GM12865 (cell line): ENCODE data around the gene UBE2Z.
"Not testable (repeated sequence)": the region's sequence is repeated elsewhere in the genome, so short reads cannot be mapped to it uniquely, and the experiment has no call there.

Source experiments
- DNase-seq: peaks from one replicate; pipeline ENCODE4 v3.0.0; 2010; ENCODE audit warnings: low read depth
- H3K4me3 ChIP-seq: 2 replicates; pipeline ENCODE4 v1.5.1; 2011; ENCODE audit warnings: mild to moderate bottlenecking, low read depth, low read length, control low read depth
- TF ChIP-seq, protein P1 (sequence below): IDR thresholded peaks from 2 replicates; pipeline ENCODE4 v1.5.1; 2011; ENCODE audit warnings: low read length, control low read depth, low read depth, inconsistent platforms; ENCODE audit not compliant: insufficient read depth; ENCODE audit errors: missing control alignments

The UBE2Z gene

GRCh38 chr17:48930435-48930873 is 22.2 kb downstream of the UBE2Z start:
- no peak for DNase-seq
- H3K4me3 ChIP-seq = no peak overlapping the region
- TF ChIP-seq, protein P1, sequence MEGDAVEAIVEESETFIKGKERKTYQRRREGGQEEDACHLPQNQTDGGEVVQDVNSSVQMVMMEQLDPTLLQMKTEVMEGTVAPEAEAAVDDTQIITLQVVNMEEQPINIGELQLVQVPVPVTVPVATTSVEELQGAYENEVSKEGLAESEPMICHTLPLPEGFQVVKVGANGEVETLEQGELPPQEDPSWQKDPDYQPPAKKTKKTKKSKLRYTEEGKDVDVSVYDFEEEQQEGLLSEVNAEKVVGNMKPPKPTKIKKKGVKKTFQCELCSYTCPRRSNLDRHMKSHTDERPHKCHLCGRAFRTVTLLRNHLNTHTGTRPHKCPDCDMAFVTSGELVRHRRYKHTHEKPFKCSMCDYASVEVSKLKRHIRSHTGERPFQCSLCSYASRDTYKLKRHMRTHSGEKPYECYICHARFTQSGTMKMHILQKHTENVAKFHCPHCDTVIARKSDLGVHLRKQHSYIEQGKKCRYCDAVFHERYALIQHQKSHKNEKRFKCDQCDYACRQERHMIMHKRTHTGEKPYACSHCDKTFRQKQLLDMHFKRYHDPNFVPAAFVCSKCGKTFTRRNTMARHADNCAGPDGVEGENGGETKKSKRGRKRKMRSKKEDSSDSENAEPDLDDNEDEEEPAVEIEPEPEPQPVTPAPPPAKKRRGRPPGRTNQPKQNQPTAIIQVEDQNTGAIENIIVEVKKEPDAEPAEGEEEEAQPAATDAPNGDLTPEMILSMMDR = no peak

DNA sequence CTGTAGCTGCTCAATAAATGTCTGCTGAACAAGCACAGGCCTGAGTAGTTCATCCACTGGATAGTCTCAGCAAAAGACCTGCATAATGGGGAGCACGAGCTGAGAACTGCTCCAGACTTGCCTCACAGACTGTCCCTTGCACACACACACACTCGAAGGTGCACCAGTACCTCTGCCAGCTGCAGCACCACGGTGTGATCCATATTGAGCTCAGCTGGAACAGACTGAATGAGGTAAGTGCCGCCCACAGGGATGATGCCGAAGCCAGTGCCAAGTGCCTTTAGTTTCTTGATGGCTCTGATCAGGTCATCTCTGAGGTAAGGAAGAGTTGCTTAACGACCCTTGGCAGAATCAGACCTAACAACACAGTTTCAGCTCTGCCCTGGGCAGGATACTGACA is 24.8 kb downstream of the UBE2Z start:
- TF ChIP-seq, protein P1 = no peak
- no peak overlapping the region for H3K4me3 ChIP-seq
- no peak for DNase-seq

DNA sequence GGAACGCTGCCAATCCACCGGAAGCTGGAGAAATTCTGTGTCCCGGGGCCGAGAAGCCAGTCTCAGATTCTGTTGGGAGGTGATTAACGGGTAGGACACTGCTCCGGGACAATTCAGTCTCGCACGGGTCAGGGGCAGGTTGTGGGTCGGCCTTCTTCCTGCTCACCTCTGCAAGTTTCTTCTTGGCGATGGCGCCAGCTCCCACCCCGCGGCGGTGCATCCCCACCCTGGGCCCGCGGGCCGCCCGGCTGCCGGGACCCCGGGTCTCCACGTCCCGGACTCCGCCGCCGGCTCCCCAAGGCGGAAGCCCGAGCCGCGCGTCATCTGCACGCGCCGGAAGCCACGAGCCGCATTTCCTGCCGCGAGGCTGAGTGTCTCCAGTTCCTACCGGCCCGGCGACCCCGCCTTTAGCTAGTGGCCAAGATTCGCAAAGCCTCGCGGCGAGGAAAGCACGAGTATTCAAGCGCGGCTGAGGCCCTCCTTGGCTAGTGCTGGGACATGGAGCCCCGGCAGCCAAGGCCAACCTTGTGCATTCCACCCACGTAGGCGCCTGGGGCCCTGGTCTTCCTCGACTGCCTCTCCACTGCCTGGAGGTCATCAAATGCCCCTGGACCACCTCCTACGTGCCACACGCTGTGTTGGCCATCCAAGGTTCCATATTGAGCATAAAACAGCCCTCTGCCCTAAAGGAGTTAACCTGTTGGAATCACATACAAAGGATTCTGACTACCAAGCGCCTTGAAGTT is 36.5 kb downstream of the UBE2Z start, which contains the start of gene SNF8:
Gene SNF8 (minus strand): TSS at position 328 of the 746 bp plus-strand sequence. CDS start 108 bp downstream, at position 220.
- peak within 1 kb of the TSS; percentile 100 for H3K4me3 ChIP-seq
- TF ChIP-seq, protein P1 = no peak
- DNase-seq = peak; percentile 95

GRCh38 chr17:48945261-48945651 is 37.0 kb downstream of the UBE2Z start:
- peak overlapping the region; percentile 100 for H3K4me3 ChIP-seq
- DNase-seq = not testable (repeated sequence)

DNA sequence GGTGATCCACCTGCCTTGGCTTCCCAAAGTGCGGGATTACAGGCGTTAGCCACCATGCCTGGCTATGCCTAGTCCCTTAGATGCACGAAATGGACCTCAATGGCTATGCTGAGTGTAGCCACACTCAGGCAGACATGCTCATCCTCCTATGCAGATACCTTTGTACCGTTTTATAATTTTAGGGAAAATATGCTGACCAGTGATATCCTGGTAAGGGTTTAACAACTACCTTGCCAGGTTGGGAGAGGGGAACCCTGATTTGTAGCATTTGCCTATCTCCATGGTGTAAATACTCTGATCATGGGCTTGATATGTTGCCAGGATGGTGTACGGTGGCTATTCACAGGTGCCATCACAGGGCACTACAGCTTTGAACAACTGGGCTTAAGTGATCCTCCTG is 43.4 kb downstream of the UBE2Z start:
- H3K4me3 ChIP-seq = no peak overlapping the region
- TF ChIP-seq, protein P1 = no peak
- no peak for DNase-seq

- DNase-seq = peak; percentile 57
- TF ChIP-seq, protein P1 = no peak
- peak overlapping the region; percentile 18; the same call in 1 of the 2 replicates for H3K4me3 ChIP-seq
Observed at GRCh38 chr17:48952904-48953303, 44.7 kb downstream of the UBE2Z start.

- TF ChIP-seq, protein P1 = peak; percentile 12
- peak; percentile 39 for DNase-seq
- no peak overlapping the region for H3K4me3 ChIP-seq
Observed at GRCh38 chr17:48954300-48954755, 46.1 kb downstream of the UBE2Z start.
